HL-60 (cell line): ENCODE measurements around the gene ADGRE3.

Experiments
- DNase-seq, 2 experiments: peaks; one replicate each; pipeline ENCODE4 v3.0.0-alpha.2; 2010 to 2020; ENCODE audit warnings: low read depth in 1 of 2, low spot score in 1 of 2
- H3K27ac ChIP-seq: fragments of 250-450 bp; sonication (Bioruptor Pico); replicated peaks from 2 replicates; pipeline ENCODE4 v1.5.1; 2020; ENCODE audit warnings: mild to moderate bottlenecking, moderate library complexity
- H3K27me3 ChIP-seq: fragments of 250-450 bp; sonication (Bioruptor Pico); 2 replicates; pipeline ENCODE4 v1.5.1; 2021; ENCODE audit warnings: mild to moderate bottlenecking, moderate library complexity; ENCODE audit not compliant: insufficient read depth, poor library complexity, severe bottlenecking
- H3K4me3 ChIP-seq: replicated peaks from 2 replicates; pipeline ENCODE4 v1.5.1; 2011; ENCODE audit warnings: mild to moderate bottlenecking, control low read depth, low read length; ENCODE audit not compliant: insufficient read depth
- GABPA ChIP-seq: IDR thresholded peaks from 2 replicates; pipeline ENCODE4 v1.6.1; 2012; ENCODE audit warnings: low read depth
- POLR2AphosphoS5 ChIP-seq: IDR thresholded peaks from 2 replicates; pipeline ENCODE4 v1.6.1; 2012; ENCODE audit warnings: low read depth
- SPI1 ChIP-seq: IDR thresholded peaks from 2 replicates; pipeline ENCODE4 v1.6.1; 2012; ENCODE audit warnings: low read depth, mild to moderate bottlenecking, borderline replicate concordance
- TF ChIP-seq, protein P1 (sequence below): IDR thresholded peaks from one replicate; pipeline ENCODE4 v1.5.1; 2011; ENCODE audit warnings: low read length, control low read depth, inconsistent platforms; ENCODE audit not compliant: insufficient read depth
- TF ChIP-seq, protein P2 (sequence below): IDR thresholded peaks from 2 replicates; pipeline ENCODE4 v1.6.1; 2012; ENCODE audit warnings: low read depth; ENCODE audit not compliant: insufficient replicate concordance

The ADGRE3 gene

GRCh38 chr19:14580623-14581237 lies 93.9 kb downstream of the ADGRE3 start:
- Histone ChIP-seq H3K27me3 (no peaks in the 10 kb centered on the region), H3K4me3 (no peak overlapping the region), H3K27ac (no peak overlapping the region)
- no peak for DNase-seq
- TF ChIP-seq, protein P1, sequence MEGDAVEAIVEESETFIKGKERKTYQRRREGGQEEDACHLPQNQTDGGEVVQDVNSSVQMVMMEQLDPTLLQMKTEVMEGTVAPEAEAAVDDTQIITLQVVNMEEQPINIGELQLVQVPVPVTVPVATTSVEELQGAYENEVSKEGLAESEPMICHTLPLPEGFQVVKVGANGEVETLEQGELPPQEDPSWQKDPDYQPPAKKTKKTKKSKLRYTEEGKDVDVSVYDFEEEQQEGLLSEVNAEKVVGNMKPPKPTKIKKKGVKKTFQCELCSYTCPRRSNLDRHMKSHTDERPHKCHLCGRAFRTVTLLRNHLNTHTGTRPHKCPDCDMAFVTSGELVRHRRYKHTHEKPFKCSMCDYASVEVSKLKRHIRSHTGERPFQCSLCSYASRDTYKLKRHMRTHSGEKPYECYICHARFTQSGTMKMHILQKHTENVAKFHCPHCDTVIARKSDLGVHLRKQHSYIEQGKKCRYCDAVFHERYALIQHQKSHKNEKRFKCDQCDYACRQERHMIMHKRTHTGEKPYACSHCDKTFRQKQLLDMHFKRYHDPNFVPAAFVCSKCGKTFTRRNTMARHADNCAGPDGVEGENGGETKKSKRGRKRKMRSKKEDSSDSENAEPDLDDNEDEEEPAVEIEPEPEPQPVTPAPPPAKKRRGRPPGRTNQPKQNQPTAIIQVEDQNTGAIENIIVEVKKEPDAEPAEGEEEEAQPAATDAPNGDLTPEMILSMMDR: no peak
- no peak for TF ChIP-seq SPI1
- TF ChIP-seq POLR2AphosphoS5: no peak
- TF ChIP-seq, protein P2, sequence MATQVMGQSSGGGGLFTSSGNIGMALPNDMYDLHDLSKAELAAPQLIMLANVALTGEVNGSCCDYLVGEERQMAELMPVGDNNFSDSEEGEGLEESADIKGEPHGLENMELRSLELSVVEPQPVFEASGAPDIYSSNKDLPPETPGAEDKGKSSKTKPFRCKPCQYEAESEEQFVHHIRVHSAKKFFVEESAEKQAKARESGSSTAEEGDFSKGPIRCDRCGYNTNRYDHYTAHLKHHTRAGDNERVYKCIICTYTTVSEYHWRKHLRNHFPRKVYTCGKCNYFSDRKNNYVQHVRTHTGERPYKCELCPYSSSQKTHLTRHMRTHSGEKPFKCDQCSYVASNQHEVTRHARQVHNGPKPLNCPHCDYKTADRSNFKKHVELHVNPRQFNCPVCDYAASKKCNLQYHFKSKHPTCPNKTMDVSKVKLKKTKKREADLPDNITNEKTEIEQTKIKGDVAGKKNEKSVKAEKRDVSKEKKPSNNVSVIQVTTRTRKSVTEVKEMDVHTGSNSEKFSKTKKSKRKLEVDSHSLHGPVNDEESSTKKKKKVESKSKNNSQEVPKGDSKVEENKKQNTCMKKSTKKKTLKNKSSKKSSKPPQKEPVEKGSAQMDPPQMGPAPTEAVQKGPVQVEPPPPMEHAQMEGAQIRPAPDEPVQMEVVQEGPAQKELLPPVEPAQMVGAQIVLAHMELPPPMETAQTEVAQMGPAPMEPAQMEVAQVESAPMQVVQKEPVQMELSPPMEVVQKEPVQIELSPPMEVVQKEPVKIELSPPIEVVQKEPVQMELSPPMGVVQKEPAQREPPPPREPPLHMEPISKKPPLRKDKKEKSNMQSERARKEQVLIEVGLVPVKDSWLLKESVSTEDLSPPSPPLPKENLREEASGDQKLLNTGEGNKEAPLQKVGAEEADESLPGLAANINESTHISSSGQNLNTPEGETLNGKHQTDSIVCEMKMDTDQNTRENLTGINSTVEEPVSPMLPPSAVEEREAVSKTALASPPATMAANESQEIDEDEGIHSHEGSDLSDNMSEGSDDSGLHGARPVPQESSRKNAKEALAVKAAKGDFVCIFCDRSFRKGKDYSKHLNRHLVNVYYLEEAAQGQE: no peak
- no peak for TF ChIP-seq GABPA

DNA sequence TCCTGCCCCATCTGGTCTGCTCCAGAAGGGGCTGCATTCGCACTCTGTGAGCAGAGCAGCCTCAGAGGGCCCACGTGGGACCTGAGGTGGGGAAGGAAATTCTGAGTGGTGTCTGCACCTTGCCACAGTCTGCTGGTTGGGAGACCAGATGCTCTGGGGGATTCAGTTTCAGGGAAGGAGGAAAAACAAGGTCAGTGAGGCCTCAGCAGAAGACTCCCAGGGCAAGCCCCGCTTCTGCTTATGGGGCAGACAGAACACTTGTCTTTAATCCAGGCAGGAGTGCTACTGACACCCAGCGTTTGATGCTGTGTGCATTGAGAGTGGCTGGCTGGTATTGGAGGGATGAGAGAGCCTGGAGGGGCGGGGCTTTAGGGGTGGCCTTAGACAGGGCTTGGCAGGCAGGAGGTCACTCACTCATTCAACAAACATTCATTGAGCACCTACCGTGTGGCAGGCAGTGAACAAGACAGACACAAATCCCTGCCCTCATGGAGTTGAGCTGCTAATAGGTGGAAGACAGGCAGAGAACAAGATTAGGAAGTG lies 96.7 kb downstream of the ADGRE3 start:
- Histone ChIP-seq H3K4me3 (no peak overlapping the region), H3K27ac (no peak overlapping the region), H3K27me3 (no peaks in the 10 kb centered on the region)
- no peak for TF ChIP-seq POLR2AphosphoS5
- DNase-seq: no peak

DNA sequence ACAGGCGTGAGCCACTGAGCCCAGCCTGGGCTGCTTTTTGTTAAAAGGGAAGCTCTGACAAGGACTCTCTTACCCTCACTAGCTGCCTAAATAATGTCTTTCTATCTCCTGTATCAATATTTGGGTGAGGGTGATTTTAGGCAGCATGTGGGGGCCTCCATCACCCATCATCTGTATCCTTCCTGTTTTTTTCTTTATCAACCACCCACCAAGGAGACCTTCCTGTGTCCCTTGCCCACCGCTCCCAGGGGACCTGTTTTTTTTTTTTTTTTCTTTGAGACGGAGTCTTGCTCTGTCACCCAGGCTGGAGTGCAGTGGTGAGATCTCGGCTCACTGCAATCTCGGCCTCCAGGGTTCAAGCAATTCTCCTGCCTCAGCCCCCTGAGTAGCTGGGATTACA lies 97.4 kb downstream of the ADGRE3 start:
- Histone ChIP-seq H3K27me3 (no peaks in the 10 kb centered on the region), H3K27ac (no peak overlapping the region), H3K4me3 (no peak overlapping the region)
- no peak for DNase-seq
- TF ChIP-seq, protein P2: no peak
- no peak for TF ChIP-seq POLR2AphosphoS5
- no peak for TF ChIP-seq SPI1
- TF ChIP-seq, protein P1: no peak
- TF ChIP-seq GABPA: no peak

GRCh38 chr19:14576363-14576762 lies 98.3 kb downstream of the ADGRE3 start:
- Histone ChIP-seq H3K4me3 (no peak overlapping the region), H3K27ac (no peak overlapping the region), H3K27me3 (no peaks in the 10 kb centered on the region)
- no peak for DNase-seq
- TF ChIP-seq, protein P2: no peak
- TF ChIP-seq GABPA (no peak), SPI1 (no peak), POLR2AphosphoS5 (no peak)
- TF ChIP-seq, protein P1: no peak
